ENCODE measurements around the gene TEFM.

Gene TEFM

DNA sequence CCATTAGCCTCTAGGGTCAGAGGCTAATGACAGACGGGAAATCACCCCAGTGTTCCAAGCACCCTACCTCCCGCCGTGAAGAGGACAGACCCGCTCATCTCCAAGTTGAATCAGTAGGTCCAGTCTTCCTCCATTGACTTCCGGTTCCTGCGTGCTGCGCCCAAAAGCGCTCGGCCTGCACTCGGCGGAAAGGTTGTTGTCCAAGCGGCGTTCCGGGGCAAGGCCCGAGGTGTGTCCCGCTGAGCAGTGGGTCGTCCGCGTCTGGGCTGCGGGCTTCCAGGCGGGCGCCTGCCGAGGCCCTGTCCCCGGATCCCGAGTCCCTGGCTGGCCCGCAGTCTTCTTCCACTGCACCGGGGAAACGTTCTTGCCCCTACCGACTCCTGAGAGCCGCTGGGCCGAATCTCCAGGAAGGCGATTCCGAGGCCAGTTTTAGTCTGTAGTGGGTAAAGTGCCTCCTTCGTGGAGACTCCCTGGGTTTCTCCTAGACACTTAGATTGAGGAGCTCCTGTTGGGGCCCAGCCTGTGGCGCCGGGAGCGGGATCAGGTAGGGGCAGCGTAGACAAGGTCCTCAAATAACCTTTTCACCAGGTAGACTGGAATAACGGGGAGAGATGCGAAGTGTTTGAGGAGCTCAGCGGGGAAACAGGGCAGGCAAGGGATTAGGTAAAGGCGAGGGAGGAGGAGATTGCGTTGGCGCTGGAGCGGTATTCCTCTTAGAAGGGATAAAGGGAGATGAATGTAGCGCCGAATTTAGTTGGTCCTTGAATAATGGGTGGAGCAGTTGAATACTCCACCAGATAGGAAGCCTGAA is at the start of gene TEFM:
Gene TEFM, minus strand, starts transcription at position 138 of the 811 bp plus-strand sequence. Its CDS starts 40 bp downstream, at position 98.
- Histone ChIP-seq H3K27ac (ENCODE audit: low read length) (no peak within 1 kb of the TSS), H3K9me3 (ENCODE audit: control insufficient read depth, insufficient read depth, low read length) (no peaks in the 10 kb centered on the region), H3K36me3 (ENCODE audit: control insufficient read depth, insufficient read depth, low read length) (no peaks in the 10 kb centered on the region), H3K4me3 (ENCODE audit: low read length) (peak within 1 kb of the TSS; percentile 56), H3K27me3 (ENCODE audit: control insufficient read depth, insufficient read depth, low read length) (no peaks in the 10 kb centered on the region), H3K4me1 (ENCODE audit: control insufficient read depth, insufficient read depth, low read length) (no peaks in the 10 kb centered on the region)
- peak; percentile 77 for DNase-seq (ENCODE audit: low read depth, low spot score)
- WGBS (ENCODE audit: insufficient coverage, insufficient read length), result no CpG with 5 or more reads among the region's 47 CpGs

GRCh38 chr17:30954046-30954830 is 48.2 kb upstream of the TEFM start:
- no CpG with 5 or more reads among the region's 6 CpGs for WGBS (ENCODE audit: insufficient coverage, insufficient read length)
- H3K4me3 ChIP-seq (ENCODE audit: low read length), result no peak overlapping the region
- no peaks in the 10 kb centered on the region for H3K4me1 ChIP-seq (ENCODE audit: control insufficient read depth, insufficient read depth, low read length)
- DNase-seq (ENCODE audit: low read depth, low spot score), result no peak
- no peaks in the 10 kb centered on the region for H3K36me3 ChIP-seq (ENCODE audit: control insufficient read depth, insufficient read depth, low read length)
- no peaks in the 10 kb centered on the region for H3K27me3 ChIP-seq (ENCODE audit: control insufficient read depth, insufficient read depth, low read length)
- H3K27ac ChIP-seq (ENCODE audit: low read length), result no peak overlapping the region
- no peaks in the 10 kb centered on the region for H3K9me3 ChIP-seq (ENCODE audit: control insufficient read depth, insufficient read depth, low read length)

DNA sequence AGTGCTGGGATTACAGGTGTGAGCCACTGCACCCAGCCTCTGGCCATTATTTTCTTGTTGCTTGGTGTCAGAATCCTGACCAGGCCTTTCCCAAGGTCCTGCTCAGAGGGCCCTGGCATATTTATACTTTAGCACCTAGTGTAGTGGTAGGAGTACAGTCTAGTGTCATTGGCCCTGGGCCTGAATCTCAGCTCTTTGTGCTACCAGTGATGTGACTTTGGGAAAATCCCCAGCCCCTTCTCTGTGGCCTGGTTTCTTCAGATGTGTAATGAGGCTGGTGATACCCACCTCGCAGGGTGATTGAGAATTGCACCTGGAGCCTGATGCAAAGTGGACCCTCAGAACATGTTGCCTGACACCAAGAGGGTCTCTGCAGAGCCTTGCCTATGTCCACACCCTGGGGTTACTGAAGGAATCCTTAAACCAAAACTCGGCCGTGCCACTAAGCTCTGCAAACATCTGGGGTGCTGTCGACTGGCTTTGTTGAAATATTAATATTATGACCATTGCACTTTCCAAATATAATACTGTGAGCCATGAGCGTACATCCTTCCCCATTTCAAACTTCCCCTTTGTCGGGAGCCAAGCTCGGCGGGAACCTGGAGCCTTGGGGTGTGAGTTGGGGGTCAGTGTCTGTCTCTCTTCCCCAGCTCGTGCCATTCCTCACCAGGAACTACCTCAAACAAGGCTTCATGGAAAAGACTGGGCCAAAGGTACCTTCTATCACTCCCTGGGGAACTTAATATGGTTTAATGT is 46.8 kb upstream of the TEFM start:
- H3K27me3 ChIP-seq (ENCODE audit: control insufficient read depth, insufficient read depth, low read length), result no peaks in the 10 kb centered on the region
- no peak overlapping the region for H3K27ac ChIP-seq (ENCODE audit: low read length)
- no peaks in the 10 kb centered on the region for H3K36me3 ChIP-seq (ENCODE audit: control insufficient read depth, insufficient read depth, low read length)
- no peaks in the 10 kb centered on the region for H3K9me3 ChIP-seq (ENCODE audit: control insufficient read depth, insufficient read depth, low read length)
- H3K4me3 ChIP-seq (ENCODE audit: low read length), result no peak overlapping the region
- H3K4me1 ChIP-seq (ENCODE audit: control insufficient read depth, insufficient read depth, low read length), result no peaks in the 10 kb centered on the region
- no CpG with 5 or more reads among the region's 9 CpGs for WGBS (ENCODE audit: insufficient coverage, insufficient read length)
- DNase-seq (ENCODE audit: low read depth, low spot score), result no peak

- WGBS (ENCODE audit: insufficient coverage, insufficient read length), result no CpG with 5 or more reads among the region's 9 CpGs
- Histone ChIP-seq H3K27ac (ENCODE audit: low read length) (no peak overlapping the region), H3K4me3 (ENCODE audit: low read length) (no peak overlapping the region), H3K9me3 (ENCODE audit: control insufficient read depth, insufficient read depth, low read length) (no peaks in the 10 kb centered on the region), H3K36me3 (ENCODE audit: control insufficient read depth, insufficient read depth, low read length) (no peaks in the 10 kb centered on the region), H3K27me3 (ENCODE audit: control insufficient read depth, insufficient read depth, low read length) (no peaks in the 10 kb centered on the region), H3K4me1 (ENCODE audit: control insufficient read depth, insufficient read depth, low read length) (no peaks in the 10 kb centered on the region)
- no peak for DNase-seq (ENCODE audit: low read depth, low spot score)
These were observed 44.8 kb upstream of the TEFM start for GRCh38 chr17:30950669-30951399.

DNA sequence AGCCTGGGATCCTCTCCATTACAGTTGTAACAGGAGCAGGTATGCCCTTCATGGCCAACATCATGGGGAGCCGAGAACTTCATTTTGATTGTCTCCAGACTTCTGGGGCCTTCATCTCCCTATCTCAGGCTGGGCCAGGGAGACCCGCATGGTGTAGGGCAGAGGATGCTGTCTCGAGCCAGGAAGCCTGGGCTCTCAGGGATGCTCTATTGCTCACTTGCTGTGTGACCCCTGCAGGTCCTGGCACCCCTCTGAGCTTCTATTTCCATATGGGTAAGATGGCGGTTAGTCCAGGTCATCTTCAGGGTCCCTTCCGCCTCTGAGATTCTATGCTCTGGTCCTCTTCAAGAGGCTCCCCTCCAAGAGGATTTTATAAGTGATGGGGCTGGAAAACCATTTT is 44.2 kb upstream of the TEFM start:
- Histone ChIP-seq H3K4me1 (ENCODE audit: control insufficient read depth, insufficient read depth, low read length) (no peaks in the 10 kb centered on the region), H3K27ac (ENCODE audit: low read length) (no peak overlapping the region), H3K4me3 (ENCODE audit: low read length) (no peak overlapping the region), H3K36me3 (ENCODE audit: control insufficient read depth, insufficient read depth, low read length) (no peaks in the 10 kb centered on the region), H3K27me3 (ENCODE audit: control insufficient read depth, insufficient read depth, low read length) (no peaks in the 10 kb centered on the region), H3K9me3 (ENCODE audit: control insufficient read depth, insufficient read depth, low read length) (no peaks in the 10 kb centered on the region)
- no CpG with 5 or more reads among the region's 5 CpGs for WGBS (ENCODE audit: insufficient coverage, insufficient read length)
- no peak for DNase-seq (ENCODE audit: low read depth, low spot score)

DNA sequence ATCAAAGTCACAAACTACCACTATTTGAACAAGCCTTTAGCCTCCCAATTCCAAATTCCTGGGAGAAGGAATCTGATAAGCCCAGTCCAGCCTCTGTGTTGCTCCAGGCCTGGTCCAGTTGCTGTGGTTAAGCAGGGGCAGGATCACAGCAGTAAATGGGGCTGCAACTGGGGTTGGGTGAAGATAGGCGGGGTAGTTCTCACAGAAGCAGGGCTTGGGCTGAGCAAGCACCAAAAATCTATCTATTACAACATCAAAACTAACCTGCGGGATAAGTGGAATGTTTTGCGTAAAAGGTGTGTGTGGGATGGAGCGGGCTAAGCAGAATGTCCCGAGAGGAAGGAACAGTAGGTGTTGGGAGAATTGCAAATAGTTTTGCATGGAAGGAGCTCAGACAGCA is 41.8 kb upstream of the TEFM start:
- H3K9me3 ChIP-seq (ENCODE audit: control insufficient read depth, insufficient read depth, low read length), result no peaks in the 10 kb centered on the region
- H3K27me3 ChIP-seq (ENCODE audit: control insufficient read depth, insufficient read depth, low read length), result no peaks in the 10 kb centered on the region
- no peaks in the 10 kb centered on the region for H3K4me1 ChIP-seq (ENCODE audit: control insufficient read depth, insufficient read depth, low read length)
- no peaks in the 10 kb centered on the region for H3K36me3 ChIP-seq (ENCODE audit: control insufficient read depth, insufficient read depth, low read length)
- no peak overlapping the region for H3K4me3 ChIP-seq (ENCODE audit: low read length)
- no peak for DNase-seq (ENCODE audit: low read depth, low spot score)
- WGBS (ENCODE audit: insufficient coverage, insufficient read length), result 100% methylated on average over 3 of the region's 5 CpGs
- H3K27ac ChIP-seq (ENCODE audit: low read length), result no peak overlapping the region

DNA sequence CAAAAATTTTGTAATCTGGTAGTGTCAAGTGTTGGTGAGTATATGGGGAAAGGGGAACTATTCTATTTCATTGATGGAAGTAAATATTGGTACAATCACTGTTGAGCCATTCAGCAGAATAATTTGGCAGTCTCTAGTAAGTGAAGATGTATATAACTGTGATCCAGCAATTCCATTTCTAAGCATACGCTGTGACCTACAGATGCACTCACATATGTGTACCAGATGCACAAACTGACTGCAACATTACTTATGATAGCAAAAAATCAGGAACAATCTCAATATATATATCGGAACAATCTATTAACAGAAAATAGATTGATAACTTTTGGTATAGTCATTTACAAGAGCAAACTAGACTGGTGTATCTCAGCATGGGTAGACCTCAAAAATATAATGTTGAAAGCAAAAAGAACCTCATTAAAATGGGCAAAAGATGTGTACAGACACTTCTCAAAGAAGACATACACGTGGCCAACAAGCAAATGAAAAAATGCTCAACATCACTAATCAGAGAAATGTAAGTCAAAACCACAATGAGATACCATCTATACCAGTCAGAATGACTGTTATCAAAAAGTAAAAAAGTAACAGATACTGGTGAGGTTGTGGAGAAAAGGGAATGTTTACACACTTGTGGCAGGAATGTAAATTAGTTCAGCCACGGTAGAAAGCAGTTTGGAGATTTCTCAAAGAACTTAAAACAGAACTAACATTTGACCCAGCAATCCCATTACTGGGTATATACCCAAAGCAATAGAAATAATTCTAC is 36.5 kb upstream of the TEFM start:
- Histone ChIP-seq H3K27me3 (ENCODE audit: control insufficient read depth, insufficient read depth, low read length) (no peaks in the 10 kb centered on the region), H3K4me1 (ENCODE audit: control insufficient read depth, insufficient read depth, low read length) (no peaks in the 10 kb centered on the region), H3K4me3 (ENCODE audit: low read length) (no peak overlapping the region), H3K36me3 (ENCODE audit: control insufficient read depth, insufficient read depth, low read length) (no peaks in the 10 kb centered on the region), H3K9me3 (ENCODE audit: control insufficient read depth, insufficient read depth, low read length) (no peaks in the 10 kb centered on the region), H3K27ac (ENCODE audit: low read length) (no peak overlapping the region)
- DNase-seq (ENCODE audit: low read depth, low spot score), result no peak
- WGBS (ENCODE audit: insufficient coverage, insufficient read length), result no CpG with 5 or more reads among the region's 4 CpGs

- DNase-seq (ENCODE audit: low read depth, low spot score), result no peak
- Histone ChIP-seq H3K4me3 (ENCODE audit: low read length) (no peak overlapping the region), H3K4me1 (ENCODE audit: control insufficient read depth, insufficient read depth, low read length) (no peaks in the 10 kb centered on the region), H3K36me3 (ENCODE audit: control insufficient read depth, insufficient read depth, low read length) (no peaks in the 10 kb centered on the region), H3K27ac (ENCODE audit: low read length) (no peak overlapping the region), H3K9me3 (ENCODE audit: control insufficient read depth, insufficient read depth, low read length) (no peaks in the 10 kb centered on the region), H3K27me3 (ENCODE audit: control insufficient read depth, insufficient read depth, low read length) (no peaks in the 10 kb centered on the region)
- no CpG with 5 or more reads among the region's 13 CpGs for WGBS (ENCODE audit: insufficient coverage, insufficient read length)
These were observed 33.1 kb upstream of the TEFM start for GRCh38 chr17:30939051-30939689.

DNA sequence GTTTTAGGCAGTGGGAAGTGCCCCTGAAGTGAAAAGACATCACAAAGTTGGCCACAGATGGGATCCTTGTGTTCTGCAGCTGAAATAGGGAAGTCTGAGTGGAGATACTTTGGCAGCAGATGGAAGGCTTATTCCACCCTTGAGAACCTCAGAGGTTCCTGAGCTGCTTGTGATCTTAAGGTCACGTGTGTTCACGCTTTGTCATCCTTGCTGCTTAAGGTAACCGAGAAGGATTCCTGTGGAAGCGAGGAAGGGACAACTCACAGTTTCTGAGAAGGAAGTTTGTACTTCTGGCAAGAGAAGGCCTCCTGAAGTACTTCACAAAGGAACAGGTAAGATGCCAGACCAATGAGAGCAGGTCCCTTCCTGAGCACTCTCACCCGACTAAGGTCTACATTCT is 27.9 kb upstream of the TEFM start:
- Histone ChIP-seq H3K36me3 (ENCODE audit: control insufficient read depth, insufficient read depth, low read length) (no peaks in the 10 kb centered on the region; the same call in 1 of the 2 replicates), H3K27me3 (ENCODE audit: control insufficient read depth, insufficient read depth, low read length) (no peaks in the 10 kb centered on the region), H3K27ac (ENCODE audit: low read length) (no peak overlapping the region), H3K9me3 (ENCODE audit: control insufficient read depth, insufficient read depth, low read length) (no peaks in the 10 kb centered on the region), H3K4me1 (ENCODE audit: control insufficient read depth, insufficient read depth, low read length) (no peaks in the 10 kb centered on the region), H3K4me3 (ENCODE audit: low read length) (no peak overlapping the region)
- DNase-seq (ENCODE audit: low read depth, low spot score), result no peak
- no CpG with 5 or more reads among the region's 5 CpGs for WGBS (ENCODE audit: insufficient coverage, insufficient read length)

Measured in iPS DF 6.9 (cell line).